H1 (cell line): ENCODE results near the gene MCL1. TPM values are rescaled to one million over a fixed set of nuclear protein-coding genes. Genes with fewer than 3 reads are reported as not detected.
A peak's percentile ranks its signal among the peaks of the same experiment; 100 is the strongest.

Source experiments
- CTCF ChIA-PET: fragments of 300-600 bp; sonication (Branson Sonifier 250); formaldehyde crosslinking; loops from one replicate; lab custom pipeline; 2021; ENCODE audit not compliant: partially characterized antibody; lab: Charles Lee
- POLR2A ChIA-PET: fragments of 300-600 bp; sonication (Branson Sonifier 250); formaldehyde crosslinking; loops from one replicate; lab custom pipeline; 2021; ENCODE audit warnings: inconsistent platforms; ENCODE audit not compliant: partially characterized antibody; lab: Charles Lee
- DNase-seq, 2 experiments: peaks; one replicate each; pipeline versions ENCODE4 v3.0.0 to v3.0.0-alpha.2; 2010 to 2022; ENCODE audit warnings: low spot score in 2 of 2, low read depth in 1 of 2, mixed read lengths in 1 of 2
- FAIRE-seq: peaks from 2 replicates; lab custom pipeline; 2011; peaks lifted over from hg19 to GRCh38; lab: Jason Lieb, UNC
- H2AFZ ChIP-seq: 2 replicates; pipeline ENCODE4 v1.8.1; 2012; ENCODE audit warnings: low read length, inconsistent platforms
- H2AK5ac ChIP-seq: 2 replicates; pipeline ENCODE4 v1.6.1; 2013; ENCODE audit warnings: low read depth, low read length
- H2BK120ac ChIP-seq: replicated peaks from 2 replicates; pipeline ENCODE3; 2013; ENCODE audit warnings: low read depth, low read length, inconsistent platforms
- H2BK12ac ChIP-seq: 2 replicates; pipeline ENCODE4 v1.6.1; 2013; ENCODE audit warnings: low read depth, low read length
- H2BK15ac ChIP-seq: 2 replicates; pipeline ENCODE4 v1.6.1; 2013; ENCODE audit warnings: low read length
- H2BK20ac ChIP-seq: 2 replicates; pipeline ENCODE4 v1.6.1; 2013; ENCODE audit warnings: low read length
- H2BK5ac ChIP-seq: 2 replicates; pipeline ENCODE4 v1.6.1; 2013; ENCODE audit warnings: low read depth, low read length
- H3K14ac ChIP-seq: 2 replicates; pipeline ENCODE4 v1.6.1; 2013; ENCODE audit warnings: inconsistent platforms; ENCODE audit not compliant: insufficient read length
- H3K18ac ChIP-seq: 2 replicates; pipeline ENCODE4 v1.6.1; 2013; ENCODE audit warnings: low read length; ENCODE audit errors: extremely low read depth
- H3K23ac ChIP-seq: 2 replicates; pipeline ENCODE4 v1.6.1; 2013; ENCODE audit warnings: inconsistent platforms; ENCODE audit not compliant: insufficient read length
- H3K23me2 ChIP-seq: 2 replicates; pipeline ENCODE4 v1.6.1; 2013; ENCODE audit warnings: low read depth, low read length
- H3K27ac ChIP-seq: 2 replicates; pipeline ENCODE4 v1.6.1; 2011; ENCODE audit warnings: low read depth, low read length, inconsistent platforms
- H3K27me3 ChIP-seq, 4 experiments: replicated peaks in 1 of 4; 1 replicate in 1 of 4; 2 replicates in 3 of 4; pipeline versions ENCODE4 v1.6.1 to v1.8.1; 2011 to 2013; ENCODE audit warnings: low read length in 3 of 4, mild to moderate bottlenecking in 3 of 4, inconsistent platforms in 2 of 4, mixed read lengths in 2 of 4, moderate library complexity in 1 of 4; ENCODE audit not compliant: control insufficient read depth in 3 of 4, insufficient read depth in 3 of 4; ENCODE audit errors: extremely low read depth in 1 of 4
- H3K36me3 ChIP-seq, 4 experiments: 2 replicates each; pipeline versions ENCODE4 v1.6.1 to v1.8.1; 2011 to 2013; ENCODE audit warnings: mild to moderate bottlenecking in 4 of 4, low read length in 3 of 4, moderate library complexity in 2 of 4, control low read depth in 1 of 4, inconsistent platforms in 1 of 4; ENCODE audit not compliant: insufficient read depth in 4 of 4, control insufficient read depth in 2 of 4
- H3K4ac ChIP-seq: replicated peaks from 2 replicates; pipeline ENCODE3; 2013; ENCODE audit warnings: low read length, low read depth, mixed read lengths, inconsistent platforms; ENCODE audit not compliant: insufficient read length
- H3K4me1 ChIP-seq, 4 experiments: replicated peaks in 1 of 4; 1 replicate in 1 of 4; 2 replicates in 3 of 4; pipeline versions ENCODE4 v1.6.1 to v1.8.1; 2011 to 2013; ENCODE audit warnings: low read length in 3 of 4, inconsistent platforms in 2 of 4, mixed read lengths in 1 of 4; ENCODE audit not compliant: insufficient read depth in 4 of 4, control insufficient read depth in 3 of 4
- H3K4me2 ChIP-seq, 2 experiments: 2 replicates each; pipeline versions ENCODE4 v1.6.1 to v1.8.1; 2011 to 2013; ENCODE audit warnings: low read depth in 2 of 2, low read length in 2 of 2, control low read depth in 1 of 2, inconsistent platforms in 1 of 2, mild to moderate bottlenecking in 1 of 2; ENCODE audit not compliant: insufficient read depth in 1 of 2
- H3K4me3 ChIP-seq, 4 experiments: fragments of 200-600, 300-600 bp in 1 of 4; sonication (generic), shearing (Covaris generic), sonication (Bioruptor Twin) in 1 of 4; 2 replicates each; pipeline versions ENCODE4 v1.5.1 to v1.8.1; 2011 to 2016; ENCODE audit warnings: low read length in 4 of 4, low read depth in 3 of 4, control low read depth in 2 of 4, inconsistent platforms in 2 of 4, mild to moderate bottlenecking in 2 of 4, mixed read lengths in 1 of 4, moderate library complexity in 1 of 4; ENCODE audit not compliant: insufficient read depth in 2 of 4; ENCODE audit errors: extremely low read depth in 1 of 4
- H3K56ac ChIP-seq: replicated peaks from 2 replicates; pipeline ENCODE3; 2013; ENCODE audit warnings: low read depth, mild to moderate bottlenecking, mixed read lengths, low read length, inconsistent platforms; ENCODE audit not compliant: insufficient read length
- H3K79me1 ChIP-seq: 2 replicates; pipeline ENCODE4 v1.6.1; 2013; ENCODE audit warnings: low read depth, low read length, control low read depth
- H3K79me2 ChIP-seq, 2 experiments: 2 replicates each; pipeline versions ENCODE4 v1.6.1 to v1.8.1; 2012 to 2013; ENCODE audit warnings: low read length in 2 of 2, mild to moderate bottlenecking in 2 of 2, inconsistent platforms in 1 of 2; ENCODE audit not compliant: insufficient read depth in 2 of 2, control insufficient read depth in 1 of 2
- H3K9ac ChIP-seq, 4 experiments: replicated peaks in 1 of 4; 1 replicate in 1 of 4; 2 replicates in 3 of 4; pipeline versions ENCODE4 v1.6.1 to v1.8.1; 2011 to 2013; ENCODE audit warnings: low read depth in 3 of 4, low read length in 3 of 4, control low read depth in 2 of 4, mild to moderate bottlenecking in 2 of 4, moderate library complexity in 2 of 4, inconsistent platforms in 1 of 4; ENCODE audit errors: extremely low read depth in 1 of 4
- H3K9me3 ChIP-seq, 2 experiments: 2 replicates each; pipeline versions ENCODE4 v1.6.1 to v1.8.1; 2012 to 2013; ENCODE audit warnings: mild to moderate bottlenecking in 2 of 2, moderate library complexity in 2 of 2, control low read depth in 1 of 2, inconsistent platforms in 1 of 2, low read depth in 1 of 2, low read length in 1 of 2, mixed read lengths in 1 of 2; ENCODE audit not compliant: insufficient read depth in 2 of 2
- H4K20me1 ChIP-seq, 2 experiments: replicated peaks in 1 of 2; 2 replicates each; pipeline versions ENCODE3 to v1.8.1; 2011 to 2013; ENCODE audit warnings: inconsistent platforms in 2 of 2, low read length in 2 of 2, mild to moderate bottlenecking in 1 of 2; ENCODE audit not compliant: insufficient read depth in 2 of 2, control insufficient read depth in 1 of 2
- H4K5ac ChIP-seq: 2 replicates; pipeline ENCODE4 v1.6.1; 2013; ENCODE audit warnings: low read length, low read depth, mixed read lengths, inconsistent platforms; ENCODE audit not compliant: insufficient read length
- H4K8ac ChIP-seq: 2 replicates; pipeline ENCODE4 v1.8.0; 2013; ENCODE audit warnings: mild to moderate bottlenecking, moderate library complexity, low read length, inconsistent platforms; ENCODE audit not compliant: insufficient read depth; ENCODE audit errors: extremely low read depth
- H4K91ac ChIP-seq: replicated peaks from 2 replicates; pipeline ENCODE3; 2013; ENCODE audit warnings: low read length, mixed read lengths, inconsistent platforms; ENCODE audit not compliant: insufficient read length
- RBBP5 ChIP-seq: IDR thresholded peaks from 2 replicates; pipeline ENCODE4 v1.7.1; 2012; ENCODE audit warnings: low read depth, mild to moderate bottlenecking, inconsistent platforms, low read length, moderate library complexity, borderline replicate concordance
- SIX5 ChIP-seq: IDR thresholded peaks from 2 replicates; pipeline ENCODE4 v1.6.1; 2011; ENCODE audit warnings: mild to moderate bottlenecking, low read depth, low read length
- TAF1 ChIP-seq: IDR thresholded peaks from 2 replicates; pipeline ENCODE4 v1.6.1; 2011; ENCODE audit warnings: mild to moderate bottlenecking, low read depth, low read length
- WGBS, 2 experiments: shearing (Covaris generic) in 1 of 2; methylation state at CpG; one replicate each; pipeline versions ENCODE4 v1.1.6 to v1.1.7; 2013 to 2015; ENCODE audit warnings: low lambda C conversion rate in 2 of 2, mixed read lengths in 2 of 2, inconsistent platforms in 1 of 2, low coverage in 1 of 2, missing lambda C conversion rate in 1 of 2; ENCODE audit not compliant: insufficient replicate concordance in 2 of 2, insufficient coverage in 1 of 2, insufficient read length in 1 of 2; ENCODE audit errors: extremely low coverage in 1 of 2, missing lambda C conversion rate in 1 of 2; 5-methylcytosine and 5-hydroxymethylcytosine counted together
- polyA plus RNA-seq, 7 experiments: library from polyadenylated mRNA; depleted of rRNA in 3 of 7; stranded (reverse) in 5 of 7; unstranded in 2 of 7; fragments of >200 nt in 5 of 7; fragments of 200-250 nt in 2 of 7; gene quantifications; 1 replicate in 5 of 7; 2 replicates in 1 of 7; 4 replicates in 1 of 7; pipeline versions ENCODE4 v1.2.1 to v1.2.3, GENCODE V29; 2011 to 2013; ENCODE audit warnings: missing spikeins in 2 of 7, mixed read lengths in 2 of 7
- total RNA-seq: library from RNA; stranded (reverse); fragmentation: NEBNext Ultra II Directional; extraction: Animal tissue kit (Norgen Biotek cat#: 25700); gene quantifications from 2 replicates; pipeline ENCODE4 v1.2.1, GENCODE V29; 2021

Gene MCL1
- total and polyA plus RNA-seq, 2 of the 8 experiments (the other 6 are each of a cell fraction or from before 2014, with no cell fraction given): 61.1 to 218 TPM

- Histone ChIP-seq H3K27ac (no peak overlapping the region), H3K4me2 (no peak overlapping the region), H3K79me2 (0 out of 4 replicates have a peak, but pooled peaks cover 0 to 5% of the 10 kb centered on the region in 2 experiments), H3K4me3 (no peak overlapping the region), H3K9me3 (no peaks in the 10 kb centered on the region), H3K4me1 (peaks cover 2 to 23% (median 11%) of the 10 kb centered on the region in 4 experiments), H2BK120ac (no peak overlapping the region), H4K8ac (no peak overlapping the region), H3K14ac (no peak overlapping the region), H3K23ac (no peak overlapping the region), H2AFZ (no peak overlapping the region), H3K4ac (no peak overlapping the region), H3K56ac (no peak overlapping the region), H2BK5ac (peak overlapping the region; percentile 29; the same call in 1 of the 2 replicates), H3K27me3 (no peaks in the 10 kb centered on the region; a peak in 1 of 7 replicates), H3K79me1 (0 out of 2 replicates have a peak, but pooled peaks cover 3% of the 10 kb centered on the region), H4K20me1 (peaks cover 0 to 6% of the 10 kb centered on the region in 2 experiments), H2BK15ac (no peak overlapping the region), H4K5ac (no peak overlapping the region), H2BK12ac (peak overlapping the region; percentile 78; the same call in 1 of the 2 replicates), H3K23me2 (no peaks in the 10 kb centered on the region; the same call in 1 of the 2 replicates)
- FAIRE-seq (no peak), DNase-seq (no peak)
- 89% methylated on average over 26 of the region's 26 CpGs; no CpG with 5 or more reads in 1 of the 2 experiments for WGBS, 2 experiments
- ChIA-PET CTCF (interaction anchor here (0.5 to 13.7 kb wide), 6 partner anchors 13 to 172 kb away, joined by 3 to 210 read pairs (median 4); no protein-coding TSS in a partner anchor), POLR2A (interaction anchor here (0.9 to 43.7 kb wide), 4 partner anchors 22 to 418 kb away, joined by 4 to 1380 read pairs (median 509); partner anchors contain the start of genes CERS2, ENSA and MCL1)
- TF ChIP-seq RBBP5 (no peak), SIX5 (no peak), TAF1 (0 out of 2 replicates have a peak, but pooled peaks have one; percentile 16)
- TF ChIP-seq, all 59 proteins: peak for 1
- Histone ChIP-seq H3K18ac (no peak overlapping the region; the same call in 1 of the 2 replicates), H4K91ac (no peak overlapping the region), H3K36me3 (peaks cover 0 to 4% (median 2%) of the 10 kb centered on the region in 4 experiments; a peak in 2 of 8 replicates), H3K9ac (no peak overlapping the region), H2BK20ac (no peak overlapping the region), H2AK5ac (0 out of 2 replicates have a peak overlapping the region, but pooled peaks have one; percentile 29)
Observed at GRCh38 chr1:150555971-150556865, 23.2 kb downstream of the MCL1 start.
